ENCODE results near the gene REM2.

- no peak for TF ChIP-seq CTCF (conservative IDR thresholded peaks at IDR 0.05; ENCODE audit: low read length)
- no peak for TF ChIP-seq EZH2phosphoT487 (IDR thresholded peaks at IDR 0.05; ENCODE audit: borderline replicate concordance, low read depth, low read length)
Measured at GRCh38 chr14:22897357-22897756, 14.3 kb downstream of the REM2 start.

Data from OCI-LY7 (cell line).